ENCODE measurements around the gene GLE1. TPM values are rescaled to one million over a fixed set of nuclear protein-coding genes. Genes with fewer than 3 reads are reported as not detected.

The GLE1 gene
- total RNA-seq, 1 experiment from 2014 or later: 19.0 TPM

DNA sequence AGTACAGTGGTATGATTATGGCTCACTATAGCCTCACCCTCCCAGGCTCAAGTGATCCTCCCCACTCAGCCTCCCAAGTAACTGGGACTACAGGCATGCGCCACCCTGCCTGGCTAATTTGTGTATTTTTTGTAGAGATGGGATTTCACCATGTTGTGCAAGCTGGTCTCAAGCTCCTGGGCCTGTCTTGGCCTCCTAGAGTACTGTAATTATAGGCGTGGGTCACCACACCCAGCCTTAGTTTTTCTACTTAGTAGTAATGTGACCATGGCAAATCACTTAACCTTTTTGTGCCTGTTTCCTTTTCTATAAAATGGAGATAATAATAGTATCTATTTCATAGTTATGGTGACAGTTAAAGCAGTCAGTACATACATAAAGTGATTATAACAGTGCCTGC, 22.2 kb downstream of the GLE1 start:
- no peak overlapping the region for H2BK120ac ChIP-seq (ENCODE audit: low read depth, low read length, poor library complexity, severe bottlenecking)
- Mint-ChIP-seq H3K9me3 (no peaks in the 10 kb centered on the region), H3K36me3 (ENCODE audit: insufficient read depth in 1 of 3, low read depth in 3 of 3) (peaks cover 8 to 43% (median 26%) of the 10 kb centered on the region in 3 experiments; a peak in 6 of 7 replicates), H3K27me3 (ENCODE audit: low read depth) (no peaks in the 10 kb centered on the region), H3K4me1 (peaks cover 0 to 3% of the 10 kb centered on the region in 2 experiments; a peak in 2 of 4 replicates), H3K27ac (no peak overlapping the region), H3K4me3 (no peak overlapping the region)
- no peaks in the 10 kb centered on the region for H3K79me1 ChIP-seq (ENCODE audit: insufficient read depth, low read depth, low read length, poor library complexity, severe bottlenecking)
- no peak overlapping the region for H4K91ac ChIP-seq (ENCODE audit: insufficient read length, low read depth, low read length)
- H3K27me3 ChIP-seq (ENCODE audit: insufficient read depth, low read length): no peaks in the 10 kb centered on the region
- no peak overlapping the region for H3K56ac ChIP-seq (ENCODE audit: insufficient read length, low read depth, low read length)
- no peak overlapping the region for H2AK5ac ChIP-seq (ENCODE audit: insufficient read length, low read length)
- no peak overlapping the region for H3K23ac ChIP-seq (ENCODE audit: insufficient read length, low read depth, low read length)
- TF ChIP-seq, protein P1, sequence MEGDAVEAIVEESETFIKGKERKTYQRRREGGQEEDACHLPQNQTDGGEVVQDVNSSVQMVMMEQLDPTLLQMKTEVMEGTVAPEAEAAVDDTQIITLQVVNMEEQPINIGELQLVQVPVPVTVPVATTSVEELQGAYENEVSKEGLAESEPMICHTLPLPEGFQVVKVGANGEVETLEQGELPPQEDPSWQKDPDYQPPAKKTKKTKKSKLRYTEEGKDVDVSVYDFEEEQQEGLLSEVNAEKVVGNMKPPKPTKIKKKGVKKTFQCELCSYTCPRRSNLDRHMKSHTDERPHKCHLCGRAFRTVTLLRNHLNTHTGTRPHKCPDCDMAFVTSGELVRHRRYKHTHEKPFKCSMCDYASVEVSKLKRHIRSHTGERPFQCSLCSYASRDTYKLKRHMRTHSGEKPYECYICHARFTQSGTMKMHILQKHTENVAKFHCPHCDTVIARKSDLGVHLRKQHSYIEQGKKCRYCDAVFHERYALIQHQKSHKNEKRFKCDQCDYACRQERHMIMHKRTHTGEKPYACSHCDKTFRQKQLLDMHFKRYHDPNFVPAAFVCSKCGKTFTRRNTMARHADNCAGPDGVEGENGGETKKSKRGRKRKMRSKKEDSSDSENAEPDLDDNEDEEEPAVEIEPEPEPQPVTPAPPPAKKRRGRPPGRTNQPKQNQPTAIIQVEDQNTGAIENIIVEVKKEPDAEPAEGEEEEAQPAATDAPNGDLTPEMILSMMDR (conservative IDR thresholded peaks at IDR 0.05): no peak
- no peak overlapping the region for H4K8ac ChIP-seq (replicated peaks; ENCODE audit: insufficient read length, low read depth, low read length)
- no CpG with 5 or more reads among the region's 2 CpGs for WGBS (ENCODE audit: extremely low coverage, insufficient read length, low lambda C conversion rate)
- no peaks in the 10 kb centered on the region for H3K9me3 ChIP-seq (ENCODE audit: control insufficient read depth, low read depth, low read length)
- no peak overlapping the region for H3K14ac ChIP-seq (ENCODE audit: insufficient read depth, low read length)
- no peak overlapping the region for H3K27ac ChIP-seq (ENCODE audit: insufficient read length, low read depth, low read length)
- H3K23me2 ChIP-seq (ENCODE audit: insufficient read length, low read depth, low read length, poor library complexity, severe bottlenecking): no peaks in the 10 kb centered on the region
- DNase-seq: no peak
- no peak overlapping the region for H4K5ac ChIP-seq (ENCODE audit: insufficient read length, low read depth, low read length)
- H2BK15ac ChIP-seq (ENCODE audit: low read depth, low read length): no peak overlapping the region
- no peak overlapping the region for H3K4me2 ChIP-seq (ENCODE audit: insufficient read depth, insufficient read length, low read length)
- H3K79me2 ChIP-seq (ENCODE audit: insufficient read depth, low read length): no peaks in the 10 kb centered on the region
- no peak overlapping the region for H2BK12ac ChIP-seq (ENCODE audit: insufficient read length, low read depth, low read length)
- H3K4me1 ChIP-seq (ENCODE audit: insufficient read depth, low read length): no peaks in the 10 kb centered on the region
- no peak overlapping the region for H2BK20ac ChIP-seq (ENCODE audit: low read depth, low read length, poor library complexity, severe bottlenecking)
- no peak overlapping the region for H3K9ac ChIP-seq (ENCODE audit: extremely low read depth, insufficient read length, low read length)
- H3T11ph ChIP-seq (ENCODE audit: low read length): no peak overlapping the region
- no peaks in the 10 kb centered on the region for H4K20me1 ChIP-seq (ENCODE audit: control insufficient read depth, insufficient read depth, insufficient read length)
- no peak overlapping the region for H2BK5ac ChIP-seq (ENCODE audit: insufficient read length, low read length)
- H2AFZ ChIP-seq (ENCODE audit: low read length): no peak overlapping the region
- H3K18ac ChIP-seq (ENCODE audit: insufficient read length, low read depth, low read length): no peak overlapping the region
- H3K4ac ChIP-seq (ENCODE audit: low read depth, low read length): no peak overlapping the region

Data from H9 (cell line).